Measurements from ENCODE around the gene TEAD2.
"Not testable (repeated sequence)": the region's sequence is repeated elsewhere in the genome, so short reads cannot be mapped to it uniquely, and the experiment has no call there.

GRCh38 chr19:49298653-49299052, 63.6 kb downstream of the TEAD2 start:
- TF ChIP-seq CTCF, POLR2A (IDR thresholded peaks at IDR 0.05): not testable (repeated sequence)
